HepG2 (cell line): ENCODE measurements around the gene LMAN1L. TPM values are rescaled to one million over a fixed set of nuclear protein-coding genes. Genes with fewer than 3 reads are reported as not detected.

Source experiments
- ATAC-seq: fragments of 200-7000 bp; cut with Tn5 transposase; 3 replicates; pipeline ENCODE4 v1.9.1; 2020; ENCODE audit warnings: mild to moderate bottlenecking, moderate library complexity
- BruUV-seq: library from RNA; stranded (reverse); fragments of 400-500 nt; replicated peaks from 2 replicates; lab custom pipeline; 2021; lab: Mats Ljungman, UMichigan
- CTCF ChIA-PET: fragments of 300-600 bp; formaldehyde crosslinking; extraction: SDS; loops from one replicate; lab custom pipeline; 2021; ENCODE audit warnings: low total read pairs, inconsistent platforms, low intra/inter-chr PET ratio; lab: Yijun Ruan, JAX
- POLR2A ChIA-PET: fragments of 350-600 bp; sonication (Branson Sonifier 250); formaldehyde crosslinking; loops from one replicate; lab custom pipeline; 2020; ENCODE audit warnings: antibody characterized with exemption, inconsistent platforms; lab: Yijun Ruan, JAX
- DNase-seq: peaks from one replicate; pipeline ENCODE4 v3.0.0-alpha.2; 2015; ENCODE audit warnings: low spot score
- FAIRE-seq: peaks from 3 replicates; lab custom pipeline; 2011; peaks lifted over from hg19 to GRCh38; lab: Jason Lieb, UNC
- H2AFZ ChIP-seq: one replicate; pipeline ENCODE4 v1.6.1; 2011; ENCODE audit warnings: low read length, inconsistent platforms
- H3K27ac ChIP-seq: fragments of 300-600 bp; 3 replicates; pipeline ENCODE4 v1.8.0; 2011; ENCODE audit warnings: mixed run types, mild to moderate bottlenecking, mixed read lengths, low read length, inconsistent platforms; ENCODE audit not compliant: insufficient read depth; ENCODE audit errors: extremely low read length
- H3K27me3 ChIP-seq, 2 experiments: fragments of 200-600 bp in 1 of 2; 2 replicates in 1 of 2; 3 replicates in 1 of 2; pipeline versions ENCODE4 v1.6.0 to v1.8.0; 2011; ENCODE audit warnings: low read length in 2 of 2, mild to moderate bottlenecking in 2 of 2, moderate library complexity in 2 of 2, inconsistent platforms in 1 of 2; ENCODE audit not compliant: insufficient read depth in 2 of 2, control insufficient read depth in 1 of 2
- H3K36me3 ChIP-seq, 2 experiments: fragments of 200-600 bp in 1 of 2; replicated peaks in 1 of 2; 2 replicates in 1 of 2; 3 replicates in 1 of 2; pipeline versions ENCODE4 v1.5.1 to v1.8.0; 2011; ENCODE audit warnings: low read length in 2 of 2, inconsistent platforms in 1 of 2; ENCODE audit not compliant: insufficient read depth in 2 of 2, control insufficient read depth in 1 of 2
- H3K4me1 ChIP-seq: 2 replicates; pipeline ENCODE4 v1.5.1; 2012; ENCODE audit warnings: low read length, inconsistent platforms; ENCODE audit not compliant: insufficient read depth
- H3K4me2 ChIP-seq: 2 replicates; pipeline ENCODE4 v1.6.0; 2011; ENCODE audit warnings: low read depth, low read length, inconsistent platforms
- H3K4me3 ChIP-seq, 3 experiments: fragments of 200-600 bp in 1 of 3; sonication (generic), shearing (Covaris generic) in 1 of 3; replicated peaks in 1 of 3; 2 replicates each; pipeline ENCODE4 v1.5.1; 2011 to 2016; ENCODE audit warnings: low read length in 3 of 3, inconsistent platforms in 2 of 3, low read depth in 2 of 3, mild to moderate bottlenecking in 2 of 3, control low read depth in 1 of 3, mixed read lengths in 1 of 3; ENCODE audit not compliant: insufficient read depth in 1 of 3
- H3K79me2 ChIP-seq: one replicate; pipeline ENCODE4 v1.6.1; 2011; ENCODE audit warnings: low read length, inconsistent platforms; ENCODE audit not compliant: insufficient read depth
- H3K9ac ChIP-seq: 2 replicates; pipeline ENCODE4 v1.6.0; 2011; ENCODE audit warnings: mild to moderate bottlenecking, low read depth, low read length, inconsistent platforms; ENCODE audit not compliant: insufficient read depth
- H3K9me3 ChIP-seq: 2 replicates; pipeline ENCODE4 v1.5.1; 2012; ENCODE audit warnings: mild to moderate bottlenecking, low read length
- H4K20me1 ChIP-seq: 2 replicates; pipeline ENCODE4 v1.6.0; 2011; ENCODE audit warnings: inconsistent platforms, mild to moderate bottlenecking, low read length, moderate library complexity; ENCODE audit not compliant: insufficient read depth
- HHEX ChIP-seq: IDR thresholded peaks from 2 replicates; pipeline ENCODE4 v1.6.1; 2016; ENCODE audit warnings: control low read depth
- MTA1 ChIP-seq: sonication (generic); formaldehyde crosslinking; IDR thresholded peaks from 2 replicates; pipeline ENCODE4 v1.4.0; 2020; ENCODE audit warnings: missing genetic modification reagents, mild to moderate bottlenecking, borderline replicate concordance
- SAP130 ChIP-seq: IDR thresholded peaks from 2 replicates; pipeline ENCODE4 v1.6.1; 2016; ENCODE audit warnings: low read depth
- TRAFD1 ChIP-seq: sonication (generic); formaldehyde crosslinking; IDR thresholded peaks from 2 replicates; pipeline ENCODE4 v1.5.1; 2020; ENCODE audit warnings: missing genetic modification reagents, mild to moderate bottlenecking, borderline replicate concordance
- ZNF24 ChIP-seq: fragments of 450-650 bp; IDR thresholded peaks from 2 replicates; pipeline ENCODE4 v1.6.1; 2017; ENCODE audit warnings: antibody characterized with exemption, mild to moderate bottlenecking
- ZNF326 ChIP-seq: sonication (generic); formaldehyde crosslinking; IDR thresholded peaks from 2 replicates; pipeline ENCODE4 v1.4.0; 2020; ENCODE audit warnings: missing genetic modification reagents, borderline replicate concordance
- ZNF558 ChIP-seq: sonication (generic); formaldehyde crosslinking; IDR thresholded peaks from 2 replicates; pipeline ENCODE4 v1.9.0; 2022; ENCODE audit warnings: mild to moderate bottlenecking, missing genetic modification reagents, borderline replicate concordance
- ZNF709 ChIP-seq: sonication (generic); formaldehyde crosslinking; IDR thresholded peaks from 2 replicates; pipeline ENCODE4 v1.5.0; 2020; ENCODE audit warnings: mild to moderate bottlenecking, missing genetic modification reagents
- ZNF710 ChIP-seq: sonication (generic); formaldehyde crosslinking; IDR thresholded peaks from 2 replicates; pipeline ENCODE4 v1.5.0; 2020; ENCODE audit warnings: mild to moderate bottlenecking, missing genetic modification reagents, borderline replicate concordance
- ZNF800 ChIP-seq: sonication (generic); formaldehyde crosslinking; IDR thresholded peaks from 2 replicates; pipeline ENCODE4 v1.4.0; 2020; ENCODE audit warnings: missing genetic modification reagents
- ZSCAN25 ChIP-seq: sonication (generic); formaldehyde crosslinking; IDR thresholded peaks from 2 replicates; pipeline ENCODE4 v1.8.0; 2022; ENCODE audit warnings: mild to moderate bottlenecking, missing genetic modification reagents
- ZSCAN5A ChIP-seq: sonication (generic); formaldehyde crosslinking; IDR thresholded peaks from 2 replicates; pipeline ENCODE4 v1.8.0; 2022; ENCODE audit warnings: mild to moderate bottlenecking, missing genetic modification reagents, borderline replicate concordance
- WGBS: methylation state at CpG from one replicate; pipeline ENCODE4 v1.1.6; 2017; ENCODE audit warnings: low lambda C conversion rate; 5-methylcytosine and 5-hydroxymethylcytosine counted together
- in situ Hi-C: cut with HindIII; loops from 2 replicates; pipeline ENCODE4 v1.10.0; 2017; ENCODE audit warnings: low pct_unique_long_range_greater_than_20kb; ENCODE audit not compliant: extremely low pct_ligation_motif_present
- intact Hi-C: fragments of 100-400 bp; cut with micrococcal nuclease; formaldehyde crosslinking; loops from one replicate; pipeline ENCODE4 v1.10.0; 2022; ENCODE audit not compliant: unreplicated experiment
- polyA plus RNA-seq, 8 experiments: library from polyadenylated mRNA; depleted of rRNA in 3 of 8; stranded (reverse) in 7 of 8; unstranded in 1 of 8; fragments of >200 nt; fragmentation: Illumina TruSeq in 4 of 8; extraction: Trizol in 4 of 8; gene quantifications; 2 replicates each; pipeline versions ENCODE4 v1.2.1 to v1.2.3, GENCODE V29; 2011 to 2016; ENCODE audit warnings: low read depth in 4 of 8, missing spikeins in 1 of 8, mixed read lengths in 1 of 8; ENCODE audit not compliant: insufficient read depth in 1 of 8
- total RNA-seq, 5 experiments: library from RNA; depleted of rRNA; stranded (reverse); fragments of >200 nt; fragmentation: Illumina TruSeq; extraction: Trizol; gene quantifications; 2 replicates each; pipeline ENCODE4 v1.2.3, GENCODE V29; 2016; ENCODE audit warnings: low read depth in 1 of 5

The LMAN1L gene
- total and polyA plus RNA-seq, 2 of the 13 experiments (the other 11 are each of a cell fraction or from before 2014, with no cell fraction given): not detected

GRCh38 chr15:74864296-74864695 lies 51.7 kb downstream of the LMAN1L start:
- H4K20me1 ChIP-seq: peaks cover 10% of the 10 kb centered on the region
- H2AFZ ChIP-seq: no peak overlapping the region
- peaks cover 0 to 2% of the 10 kb centered on the region in 2 experiments; a peak in 4 of 5 replicates for H3K36me3 ChIP-seq
- H3K9ac ChIP-seq: no peak overlapping the region
- CTCF ChIA-PET: no interaction called here
- H3K27me3 ChIP-seq: no peaks in the 10 kb centered on the region
- no peaks in the 10 kb centered on the region for H3K9me3 ChIP-seq
- H3K79me2 ChIP-seq: peaks cover 43% of the 10 kb centered on the region
- DNase-seq (no peak), FAIRE-seq (no peak), ATAC-seq (no peak)
- H3K4me2 ChIP-seq: no peak overlapping the region
- BruUV-seq: no TSS peak
- peaks cover 50% of the 10 kb centered on the region for H3K4me1 ChIP-seq
- WGBS: 81% methylated on average over 6 of the region's 6 CpGs
- intact Hi-C loops: no loop called here
- in situ Hi-C loops: no loop called here
- TF ChIP-seq SAP130 (CRISPR knock-in tag): no peak
- no peak for TF ChIP-seq TRAFD1 (CRISPR knock-in tag)
- TF ChIP-seq ZNF558: no peak
- no peak for TF ChIP-seq ZSCAN5A (CRISPR knock-in tag)
- no peak for TF ChIP-seq HHEX
- no peak for TF ChIP-seq ZSCAN25 (CRISPR knock-in tag)
- TF ChIP-seq ZNF709: no peak
- TF ChIP-seq ZNF24: no peak
- no peak for TF ChIP-seq MTA1
- TF ChIP-seq ZNF326 (CRISPR knock-in tag): no peak
- TF ChIP-seq ZNF800: no peak
- TF ChIP-seq ZNF710 (CRISPR knock-in tag): no peak
- no peak overlapping the region for H3K27ac ChIP-seq
- H3K4me3 ChIP-seq: no peak overlapping the region
- POLR2A ChIA-PET: no interaction called here
